SK-N-SH (cell line): Measurements from ENCODE around the gene ADAMTS6. TPM values are rescaled to one million over a fixed set of nuclear protein-coding genes. Genes with fewer than 3 reads are reported as not detected.

Experiments
- CTCF ChIA-PET: fragments of 300-600, 350-600 bp; formaldehyde crosslinking; extraction: SDS; loops from one replicate; lab custom pipeline; 2021; lab: Yijun Ruan, JAX
- POLR2A ChIA-PET: fragments of 350-600 bp; sonication (Branson Sonifier 250); formaldehyde crosslinking; extraction: SDS; loops from one replicate; lab custom pipeline; 2020; ENCODE audit warnings: antibody characterized with exemption, inconsistent platforms; lab: Yijun Ruan, JAX
- DNase-seq: peaks from one replicate; pipeline ENCODE4 v3.0.0; 2012
- H2AFZ ChIP-seq: fragments of 200-600 bp; sonication (generic); 2 replicates; pipeline ENCODE4 v1.8.1; 2016; ENCODE audit warnings: antibody characterized with exemption, mild to moderate bottlenecking, low read depth
- H3F3A ChIP-seq: fragments of 200-600 bp; sonication (generic); replicated peaks from 2 replicates; pipeline ENCODE3; 2016; ENCODE audit warnings: antibody characterized with exemption, mild to moderate bottlenecking; ENCODE audit not compliant: insufficient read depth
- H3K27ac ChIP-seq, 2 experiments: fragments of 200-500 bp in 1 of 2; fragments of 200-600 bp in 1 of 2; sonication (Bioruptor generic) in 1 of 2; sonication (generic), shearing (Covaris generic) in 1 of 2; 2 replicates each; pipeline versions ENCODE4 v1.5.1 to v1.6.1; 2014 to 2016; ENCODE audit warnings: low read depth in 2 of 2, inconsistent platforms in 1 of 2, low read length in 1 of 2, mild to moderate bottlenecking in 1 of 2, mixed read lengths in 1 of 2
- H3K27me3 ChIP-seq: fragments of 200-600 bp; sonication (generic), shearing (Covaris generic); 2 replicates; pipeline ENCODE4 v1.6.1; 2016; ENCODE audit warnings: mixed run types; ENCODE audit not compliant: insufficient read depth
- H3K36me3 ChIP-seq, 2 experiments: fragments of 200-500 bp in 1 of 2; fragments of 200-600 bp in 1 of 2; sonication (Bioruptor generic) in 1 of 2; sonication (generic) in 1 of 2; replicated peaks in 1 of 2; 2 replicates each; pipeline versions ENCODE3 to v1.5.1; 2014 to 2016; ENCODE audit warnings: low read length in 1 of 2, mild to moderate bottlenecking in 1 of 2; ENCODE audit not compliant: insufficient read depth in 2 of 2, control insufficient read depth in 1 of 2
- H3K4me1 ChIP-seq, 2 experiments: fragments of 200-500 bp in 1 of 2; fragments of 200-600 bp in 1 of 2; sonication (Bioruptor generic) in 1 of 2; sonication (generic), shearing (Covaris generic) in 1 of 2; 2 replicates each; pipeline versions ENCODE4 v1.5.1 to v1.6.1; 2014 to 2016; ENCODE audit warnings: low read depth in 1 of 2, low read length in 1 of 2, mixed run types in 1 of 2; ENCODE audit not compliant: insufficient read depth in 2 of 2, control insufficient read depth in 1 of 2
- H3K4me2 ChIP-seq: fragments of 200-600 bp; sonication (generic), shearing (Covaris generic); 2 replicates; pipeline ENCODE4 v1.6.1; 2017; ENCODE audit warnings: mixed run types
- H3K4me3 ChIP-seq, 2 experiments: fragments of 200-500 bp in 1 of 2; fragments of 200-600 bp in 1 of 2; sonication (Bioruptor generic) in 1 of 2; sonication (generic), shearing (Covaris generic) in 1 of 2; 2 replicates each; pipeline versions ENCODE4 v1.5.1 to v1.8.1; 2014 to 2016; ENCODE audit warnings: low read depth in 2 of 2, inconsistent platforms in 1 of 2, low read length in 1 of 2, mild to moderate bottlenecking in 1 of 2, mixed read lengths in 1 of 2, moderate library complexity in 1 of 2
- H3K79me2 ChIP-seq: fragments of 200-600 bp; sonication (generic); 2 replicates; pipeline ENCODE4 v1.8.1; 2017; ENCODE audit warnings: mild to moderate bottlenecking; ENCODE audit not compliant: insufficient read depth
- H3K9ac ChIP-seq: fragments of 200-600 bp; sonication (generic); 2 replicates; pipeline ENCODE4 v1.6.1; 2017; ENCODE audit warnings: mixed run types
- H3K9me2 ChIP-seq: fragments of 200-600 bp; sonication (generic); 2 replicates; pipeline ENCODE4 v1.6.1; 2017; ENCODE audit warnings: mixed run types
- H3K9me3 ChIP-seq: fragments of 200-600 bp; sonication (generic); 2 replicates; pipeline ENCODE4 v1.6.1; 2017; ENCODE audit warnings: mixed run types, mild to moderate bottlenecking, moderate library complexity
- H4K20me1 ChIP-seq: fragments of 200-600 bp; sonication (generic); 2 replicates; pipeline ENCODE4 v1.6.1; 2017; ENCODE audit warnings: mild to moderate bottlenecking, mixed run types; ENCODE audit not compliant: insufficient read depth
- CHD2 ChIP-seq: fragments of 150-350 bp; IDR thresholded peaks from 2 replicates; pipeline ENCODE4 v1.6.1; 2018; ENCODE audit warnings: low read length; ENCODE audit not compliant: partially characterized antibody
- FOXJ3 ChIP-seq: sonication (generic); formaldehyde crosslinking; IDR thresholded peaks from 2 replicates; pipeline ENCODE4 v1.5.1; 2020; ENCODE audit warnings: mild to moderate bottlenecking, missing genetic modification reagents
- FOXM1 ChIP-seq: IDR thresholded peaks from 2 replicates; pipeline ENCODE4 v1.4.0; 2012; ENCODE audit warnings: low read depth, mild to moderate bottlenecking
- GATA2 ChIP-seq: sonication (generic); formaldehyde crosslinking; IDR thresholded peaks from 2 replicates; pipeline ENCODE4 v1.5.0; 2020; ENCODE audit warnings: mild to moderate bottlenecking, missing genetic modification reagents
- IRF3 ChIP-seq: fragments of 150-350 bp; IDR thresholded peaks from 2 replicates; pipeline ENCODE4 v1.6.1; 2016; ENCODE audit warnings: mild to moderate bottlenecking, low read depth, low read length
- JUND ChIP-seq: IDR thresholded peaks from 2 replicates; pipeline ENCODE4 v1.4.0; 2012
- MEF2A ChIP-seq: IDR thresholded peaks from 2 replicates; pipeline ENCODE4 v1.4.0; 2012; ENCODE audit warnings: low read depth, borderline replicate concordance
- MXI1 ChIP-seq: IDR thresholded peaks from 2 replicates; pipeline ENCODE4 v1.6.1; 2012; ENCODE audit warnings: mild to moderate bottlenecking, low read depth, low read length, improper control_type of control experiment
- NRF1 ChIP-seq: IDR thresholded peaks from 2 replicates; pipeline ENCODE4 v1.6.1; 2012; ENCODE audit warnings: low read depth, mild to moderate bottlenecking, low read length
- RAD21 ChIP-seq: IDR thresholded peaks from 2 replicates; pipeline ENCODE4 v1.6.1; 2012; ENCODE audit warnings: mild to moderate bottlenecking, low read length
- RCOR1 ChIP-seq: fragments of 150-350 bp; IDR thresholded peaks from 2 replicates; pipeline ENCODE4 v1.6.1; 2017; ENCODE audit warnings: antibody characterized with exemption, low read length
- RFX5 ChIP-seq: IDR thresholded peaks from 2 replicates; pipeline ENCODE4 v1.6.1; 2012; ENCODE audit warnings: mild to moderate bottlenecking, improper control_type of control experiment, low read length
- RXRA ChIP-seq: IDR thresholded peaks from 2 replicates; pipeline ENCODE4 v1.4.0; 2012; ENCODE audit warnings: low read depth, mild to moderate bottlenecking, borderline replicate concordance
- SMC3 ChIP-seq: IDR thresholded peaks from 2 replicates; pipeline ENCODE4 v1.6.1; 2012; ENCODE audit warnings: low read depth, low read length, improper control_type of control experiment
- TCF12 ChIP-seq: IDR thresholded peaks from 2 replicates; pipeline ENCODE4 v1.4.0; 2012
- TEAD4 ChIP-seq: IDR thresholded peaks from 2 replicates; pipeline ENCODE4 v1.4.0; 2012; ENCODE audit warnings: mild to moderate bottlenecking, borderline replicate concordance; ENCODE audit not compliant: insufficient read depth
- USF2 ChIP-seq: fragments of 150-350 bp; IDR thresholded peaks from 2 replicates; pipeline ENCODE4 v1.6.1; 2017; ENCODE audit warnings: antibody characterized with exemption, low read length, low read depth, borderline replicate concordance
- YY1 ChIP-seq: IDR thresholded peaks from 2 replicates; pipeline ENCODE4 v1.4.0; 2012; ENCODE audit warnings: low read depth, mild to moderate bottlenecking
- ZBTB33 ChIP-seq: IDR thresholded peaks from 2 replicates; pipeline ENCODE4 v1.4.0; 2012; ENCODE audit warnings: low read depth, borderline replicate concordance
- WGBS: methylation state at CpG from one replicate; pipeline ENCODE4 v1.1.6; 2017; ENCODE audit warnings: low lambda C conversion rate; 5-methylcytosine and 5-hydroxymethylcytosine counted together
- polyA plus RNA-seq, 3 experiments: library from polyadenylated mRNA; depleted of rRNA; stranded (reverse); fragments of >200 nt; gene quantifications; 2 replicates each; pipeline ENCODE4 v1.2.3, GENCODE V29; 2012

ADAMTS6 gene
- polyA plus RNA-seq, 1 of the 3 experiments (the other 2 are of a cell fraction) = 15.0 TPM

GRCh38 chr5:65126542-65127069 is 355.1 kb downstream of the ADAMTS6 start (continued):
- TF ChIP-seq ZBTB33 (no peak), IRF3 (no peak)

- no peak overlapping the region for H3K27ac ChIP-seq
- H3K9me3 ChIP-seq = no peaks in the 10 kb centered on the region
- H3K27me3 ChIP-seq = no peaks in the 10 kb centered on the region
- H2AFZ ChIP-seq = no peak overlapping the region
- no peaks in the 10 kb centered on the region for H3K9me2 ChIP-seq
- no peak overlapping the region for H3K4me2 ChIP-seq
- POLR2A ChIA-PET = no interaction called here
- TF ChIP-seq RFX5 = no peak
- CTCF ChIA-PET = interaction anchor here (0.8 to 1.5 kb wide), 3 partner anchors 9 to 264 kb away, joined by 3 read pairs; no protein-coding TSS in a partner anchor
- DNase-seq = no peak
- H3K36me3 ChIP-seq = no peaks in the 10 kb centered on the region
- no peaks in the 10 kb centered on the region for H4K20me1 ChIP-seq
- H3F3A ChIP-seq = no peaks in the 10 kb centered on the region
- 86% methylated on average over 16 of the region's 16 CpGs for WGBS
- no peak overlapping the region for H3K4me3 ChIP-seq
- H3K79me2 ChIP-seq = no peaks in the 10 kb centered on the region
- H3K4me1 ChIP-seq = peaks cover 0 to 5% of the 10 kb centered on the region in 2 experiments; a peak in 2 of 4 replicates
- H3K9ac ChIP-seq = no peak overlapping the region
Observed at GRCh38 chr5:65125591-65126541, 355.9 kb downstream of the ADAMTS6 start.

GRCh38 chr5:65121880-65122436 is 359.8 kb downstream of the ADAMTS6 start:
- Histone ChIP-seq H3K4me2 (no peak overlapping the region), H2AFZ (no peak overlapping the region), H3K27me3 (no peaks in the 10 kb centered on the region), H3F3A (no peaks in the 10 kb centered on the region), H4K20me1 (no peaks in the 10 kb centered on the region), H3K79me2 (no peaks in the 10 kb centered on the region), H3K36me3 (peaks cover 0 to under 1% of the 10 kb centered on the region in 2 experiments), H3K9ac (no peak overlapping the region), H3K27ac (no peak overlapping the region), H3K4me3 (no peak overlapping the region), H3K9me3 (peaks cover 11% of the 10 kb centered on the region; the same call in 1 of the 2 replicates), H3K4me1 (no peaks in the 10 kb centered on the region; a peak in 1 of 4 replicates), H3K9me2 (no peaks in the 10 kb centered on the region)
- TF ChIP-seq YY1 = no peak
- no peak for TF ChIP-seq MXI1
- TF ChIP-seq CHD2 = no peak
- TF ChIP-seq JUND = no peak
- TF ChIP-seq RAD21 = no peak
- no peak for TF ChIP-seq FOXM1
- no peak for TF ChIP-seq MEF2A
- TF ChIP-seq GATA2 = no peak
- TF ChIP-seq RFX5 = no peak
- TF ChIP-seq FOXJ3 (CRISPR knock-in tag) = no peak
- TF ChIP-seq RXRA = no peak
- no peak for TF ChIP-seq SMC3
- TF ChIP-seq RCOR1 = no peak
- TF ChIP-seq TEAD4 = no peak
- TF ChIP-seq NRF1 = no peak
- TF ChIP-seq TCF12 = no peak
- TF ChIP-seq USF2 = no peak
- DNase-seq = no peak
- POLR2A ChIA-PET = no interaction called here
- CTCF ChIA-PET = no interaction called here
- 88% methylated on average over 10 of the region's 10 CpGs for WGBS
